Mesodermal cell (in vitro differentiated cells): Measurements from ENCODE around the gene EAF2.
"Not testable (repeated sequence)": the region's sequence is repeated elsewhere in the genome, so short reads cannot be mapped to it uniquely, and the experiment has no call there.

Experiments used
- H3K27ac ChIP-seq: 2 replicates; pipeline ENCODE4 v1.7.0; 2013; ENCODE audit warnings: mild to moderate bottlenecking, low read depth, low read length, moderate library complexity; ENCODE audit not compliant: severe bottlenecking
- H3K36me3 ChIP-seq: 2 replicates; pipeline ENCODE4 v1.7.1; 2013; ENCODE audit warnings: mild to moderate bottlenecking, low read length, moderate library complexity; ENCODE audit not compliant: control insufficient read depth, insufficient read depth
- H3K4me1 ChIP-seq: one replicate; pipeline ENCODE4 v1.7.1; 2013; ENCODE audit warnings: mild to moderate bottlenecking, low read length; ENCODE audit not compliant: insufficient read depth, control insufficient read depth, poor library complexity, severe bottlenecking
- H3K4me3 ChIP-seq: 2 replicates; pipeline ENCODE4 v1.7.0; 2013; ENCODE audit warnings: low read length, control low read depth, mild to moderate bottlenecking; ENCODE audit not compliant: insufficient read depth, poor library complexity, severe bottlenecking; ENCODE audit errors: extremely low read depth
- H3K9me3 ChIP-seq: 2 replicates; pipeline ENCODE4 v1.7.1; 2013; ENCODE audit warnings: mild to moderate bottlenecking, low read length, moderate library complexity; ENCODE audit not compliant: control insufficient read depth
- WGBS, 2 experiments: methylation state at CpG; one replicate each; pipeline ENCODE4 v1.1.5; 2013; ENCODE audit warnings: missing lambda C conversion rate in 2 of 2; ENCODE audit not compliant: insufficient coverage in 2 of 2; 5-methylcytosine and 5-hydroxymethylcytosine counted together

Gene EAF2

DNA sequence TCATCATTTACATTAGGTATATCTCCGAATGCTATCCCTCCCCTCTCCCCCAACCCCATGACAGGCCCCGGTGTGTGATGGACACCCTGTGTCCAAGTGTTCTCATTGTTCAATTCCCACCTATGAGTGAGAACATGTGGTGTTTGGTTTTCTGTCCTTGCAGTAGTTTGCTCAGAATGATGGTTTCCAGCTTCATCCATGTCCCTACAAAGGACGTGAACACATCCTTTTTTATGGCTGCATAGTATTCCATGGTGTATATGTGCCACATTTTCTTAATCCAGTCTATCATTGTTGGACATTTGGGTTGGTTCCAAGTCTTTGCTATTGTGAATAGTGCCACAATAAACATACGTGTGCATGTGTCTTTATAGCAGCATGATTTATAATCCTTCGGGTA, 22.8 kb downstream of the EAF2 start:
- not testable (repeated sequence) for H3K9me3 ChIP-seq, H3K4me3 ChIP-seq, H3K27ac ChIP-seq, H3K4me1 ChIP-seq, H3K36me3 ChIP-seq
- WGBS, 2 experiments = no CpG with 5 or more reads among the region's 5 CpGs

DNA sequence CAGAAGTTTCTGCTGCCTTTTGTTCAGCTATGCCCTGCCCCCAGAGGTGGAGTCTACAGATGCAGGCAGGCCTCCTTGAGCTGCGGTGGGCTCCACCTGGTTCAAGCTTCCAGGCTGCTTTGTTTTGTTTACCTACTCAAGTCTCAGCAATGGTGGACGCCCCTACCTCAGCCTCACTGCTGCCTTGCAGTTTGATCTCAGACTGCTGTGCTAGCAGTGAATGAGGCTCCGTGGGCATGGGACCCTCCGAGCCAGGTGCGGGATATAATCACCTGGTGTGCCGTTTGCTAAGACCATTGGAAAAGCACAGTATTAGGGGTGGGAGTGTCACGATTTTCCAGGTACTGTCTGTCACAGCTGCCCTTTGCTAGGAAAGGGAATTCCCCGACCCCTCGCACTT, 28.2 kb downstream of the EAF2 start:
- H3K36me3 ChIP-seq, H3K27ac ChIP-seq, H3K9me3 ChIP-seq, H3K4me3 ChIP-seq, H3K4me1 ChIP-seq: not testable (repeated sequence)
- WGBS, 2 experiments = 91 to 95% methylated on average over 8 of the region's 9 CpGs

DNA sequence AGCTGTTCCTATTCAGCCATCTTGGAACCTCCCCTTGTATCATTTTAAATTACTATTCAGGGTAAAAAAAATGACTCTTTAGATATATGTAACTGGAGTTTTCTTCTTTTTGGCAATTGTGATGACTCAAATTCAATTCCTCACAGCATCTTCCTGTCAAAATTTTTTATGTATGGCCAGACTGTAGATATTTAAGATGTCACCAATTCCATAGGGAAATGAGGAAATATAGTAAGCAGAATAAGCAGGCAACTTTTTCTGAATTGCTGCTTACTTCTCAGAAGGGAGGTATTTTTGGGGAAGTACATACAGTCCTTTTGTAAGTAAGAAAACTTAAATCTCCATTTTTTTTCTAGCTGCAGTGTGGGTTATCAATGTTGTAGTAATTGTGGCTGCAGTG, 28.8 kb downstream of the EAF2 start:
- H3K9me3 ChIP-seq = peaks cover 4% of the 10 kb centered on the region

DNA sequence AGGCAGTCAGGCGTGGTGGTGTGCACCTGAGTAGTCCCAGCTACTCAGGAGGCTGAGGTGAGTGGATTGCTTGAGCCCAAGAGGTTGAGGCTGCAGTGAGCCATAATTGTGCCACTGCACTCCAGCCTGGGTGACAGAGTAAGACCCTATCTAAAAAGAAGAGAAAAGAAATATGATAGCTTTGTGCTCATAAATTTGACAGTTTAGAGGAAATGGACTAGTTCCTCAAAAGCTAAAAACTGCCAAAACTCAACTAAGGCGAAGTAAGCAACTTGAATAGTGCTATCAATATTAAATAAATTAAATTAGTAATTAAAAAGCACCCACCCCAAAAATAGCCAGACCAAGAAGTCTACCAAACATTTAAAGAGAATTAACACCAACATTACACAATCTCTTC, 34.7 kb downstream of the EAF2 start:
- Histone ChIP-seq H3K27ac (no peak overlapping the region), H3K9me3 (no peaks in the 10 kb centered on the region), H3K4me3 (no peak overlapping the region), H3K36me3 (no peaks in the 10 kb centered on the region), H3K4me1 (no peaks in the 10 kb centered on the region)
- WGBS, 2 experiments = 75 to 83% methylated on average over 1 of the region's 2 CpGs

More for the DNA sequence above, 28.8 kb downstream of the EAF2 start:
- H3K4me1 ChIP-seq = no peaks in the 10 kb centered on the region
- H3K4me3 ChIP-seq = no peak overlapping the region
- no peaks in the 10 kb centered on the region for H3K36me3 ChIP-seq
- H3K27ac ChIP-seq = no peak overlapping the region

GRCh38 chr3:121870717-121871116, 35.7 kb downstream of the EAF2 start:
- H3K4me1 ChIP-seq = no peaks in the 10 kb centered on the region
- H3K27ac ChIP-seq = no peak overlapping the region
- H3K9me3 ChIP-seq = no peaks in the 10 kb centered on the region
- no peaks in the 10 kb centered on the region for H3K36me3 ChIP-seq
- no peak overlapping the region for H3K4me3 ChIP-seq

DNA sequence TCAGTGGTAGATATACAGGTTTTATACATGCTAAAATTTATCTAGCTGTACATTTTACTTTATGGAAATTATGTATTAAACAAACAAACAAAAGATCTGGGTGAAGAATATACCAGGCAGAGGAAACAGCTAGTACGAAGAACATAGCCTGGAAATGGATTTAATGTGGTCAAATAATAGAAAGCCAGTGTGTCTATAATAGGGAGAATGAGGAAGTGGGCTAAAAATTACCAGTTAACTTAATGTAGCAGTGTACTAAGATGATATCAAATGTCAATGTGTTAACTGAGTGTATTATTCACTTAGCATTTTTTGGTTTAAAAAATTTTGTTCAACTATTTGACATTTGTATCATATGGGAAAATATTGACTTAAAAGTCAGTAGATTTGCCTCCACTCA, 36.4 kb downstream of the EAF2 start:
- Histone ChIP-seq H3K36me3 (no peaks in the 10 kb centered on the region), H3K4me1 (no peaks in the 10 kb centered on the region), H3K4me3 (no peak overlapping the region), H3K27ac (no peak overlapping the region), H3K9me3 (no peaks in the 10 kb centered on the region)
- WGBS, 2 experiments = 80 to 100% methylated on average over 1 of the region's 1 CpG

DNA sequence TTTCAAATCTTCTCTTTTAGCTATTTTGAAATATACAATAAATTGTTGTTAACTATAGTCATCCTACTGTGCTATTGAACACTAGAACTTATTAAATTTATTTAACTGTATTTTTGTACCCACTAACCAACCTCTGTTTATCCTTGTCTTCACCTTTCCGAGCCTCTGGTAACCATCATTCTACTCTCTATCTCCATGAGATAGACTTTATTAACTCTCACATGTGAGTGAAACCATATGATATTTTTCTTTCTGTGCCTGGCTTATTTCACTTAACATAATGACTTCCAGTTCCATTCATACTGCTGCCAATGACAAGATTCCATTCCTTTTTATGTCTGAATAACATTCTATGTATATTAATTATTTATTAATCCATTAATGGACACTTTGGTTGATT, 43.4 kb downstream of the EAF2 start:
- no CpG with 5 or more reads among the region's 1 CpG for WGBS, 2 experiments

GRCh38 chr3:121883507-121883906, 48.5 kb downstream of the EAF2 start:
- Histone ChIP-seq H3K36me3 (no peaks in the 10 kb centered on the region), H3K9me3 (no peaks in the 10 kb centered on the region), H3K4me3 (no peak overlapping the region), H3K27ac (no peak overlapping the region), H3K4me1 (no peaks in the 10 kb centered on the region)
- no CpG with 5 or more reads among the region's 1 CpG for WGBS, 2 experiments

More for the DNA sequence above, 43.4 kb downstream of the EAF2 start:
- H3K9me3 ChIP-seq = no peaks in the 10 kb centered on the region
- H3K27ac ChIP-seq = no peak overlapping the region
- no peaks in the 10 kb centered on the region for H3K4me1 ChIP-seq
- H3K36me3 ChIP-seq = no peaks in the 10 kb centered on the region
- H3K4me3 ChIP-seq = no peak overlapping the region

DNA sequence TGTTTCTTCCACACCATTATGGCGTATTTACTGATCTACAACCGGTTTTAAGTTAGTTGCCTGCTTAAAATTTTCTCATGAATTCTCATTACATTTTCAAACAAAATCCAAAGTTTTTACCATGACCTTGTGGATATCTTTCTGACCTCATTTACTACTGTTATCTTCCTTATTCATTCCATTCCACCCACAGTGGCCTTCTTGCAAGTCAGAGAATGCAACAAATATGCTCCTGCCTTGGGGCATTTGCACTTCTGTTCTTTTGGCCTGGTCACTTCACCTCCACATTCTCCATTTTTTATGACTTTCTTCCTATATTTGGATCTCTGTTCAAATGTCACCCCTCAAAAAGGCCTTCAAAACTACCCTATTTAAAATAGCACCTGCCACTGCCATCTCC, 50.4 kb downstream of the EAF2 start:
- H3K36me3 ChIP-seq = no peaks in the 10 kb centered on the region
- no peaks in the 10 kb centered on the region for H3K9me3 ChIP-seq
- no peaks in the 10 kb centered on the region for H3K4me1 ChIP-seq
- 100% methylated on average over 2 of the region's 2 CpGs for WGBS, 2 experiments
- no peak overlapping the region for H3K27ac ChIP-seq
- H3K4me3 ChIP-seq = no peak overlapping the region

GRCh38 chr3:121894301-121894990, 59.4 kb downstream of the EAF2 start, which contains the start of gene SLC15A2:
SLC15A2 (plus strand) TSS chr3:121894401; CDS start chr3:121894477, 76 bp downstream.
- Histone ChIP-seq H3K9me3 (no peaks in the 10 kb centered on the region), H3K4me1 (no peaks in the 10 kb centered on the region), H3K27ac (no peak within 1 kb of the TSS), H3K36me3 (no peaks in the 10 kb centered on the region), H3K4me3 (no peak within 1 kb of the TSS)
- WGBS, 2 experiments = 20 to 49% methylated on average over 2 of the region's 3 CpGs

DNA sequence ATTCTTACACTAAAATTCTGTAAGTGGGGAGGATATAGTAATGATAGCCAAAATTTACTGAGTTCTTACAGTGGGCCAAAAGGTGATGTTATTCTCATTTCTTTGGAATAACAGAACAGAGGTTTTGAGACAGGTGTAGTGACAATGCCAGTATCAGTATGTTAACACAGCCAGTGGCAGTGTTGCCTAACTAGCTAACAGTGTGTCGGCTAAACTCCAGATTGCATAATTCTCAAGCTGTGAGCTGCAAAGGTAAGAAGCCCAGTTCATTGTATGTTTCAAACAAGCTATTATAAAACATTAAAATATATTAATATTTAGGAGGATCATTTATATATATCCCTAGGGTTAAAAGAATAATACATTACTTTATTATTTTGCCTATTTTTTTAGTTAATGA, 60.1 kb downstream of the EAF2 start:
- no peaks in the 10 kb centered on the region for H3K36me3 ChIP-seq
- no peaks in the 10 kb centered on the region for H3K9me3 ChIP-seq
- H3K27ac ChIP-seq = no peak overlapping the region
- H3K4me1 ChIP-seq = no peaks in the 10 kb centered on the region
- no peak overlapping the region for H3K4me3 ChIP-seq
- no CpG with 5 or more reads among the region's 1 CpG for WGBS, 2 experiments
